GM21367 (cell line): ENCODE results near the gene CCDC102B.
"Not testable (repeated sequence)": the region's sequence is repeated elsewhere in the genome, so short reads cannot be mapped to it uniquely, and the experiment has no call there.

Source experiments
- ATAC-seq: cut with Tn5 transposase; IDR thresholded peaks from one replicate; pipeline ENCODE4 v1.9.1; 2021; ENCODE audit not compliant: unreplicated experiment

CCDC102B gene

DNA sequence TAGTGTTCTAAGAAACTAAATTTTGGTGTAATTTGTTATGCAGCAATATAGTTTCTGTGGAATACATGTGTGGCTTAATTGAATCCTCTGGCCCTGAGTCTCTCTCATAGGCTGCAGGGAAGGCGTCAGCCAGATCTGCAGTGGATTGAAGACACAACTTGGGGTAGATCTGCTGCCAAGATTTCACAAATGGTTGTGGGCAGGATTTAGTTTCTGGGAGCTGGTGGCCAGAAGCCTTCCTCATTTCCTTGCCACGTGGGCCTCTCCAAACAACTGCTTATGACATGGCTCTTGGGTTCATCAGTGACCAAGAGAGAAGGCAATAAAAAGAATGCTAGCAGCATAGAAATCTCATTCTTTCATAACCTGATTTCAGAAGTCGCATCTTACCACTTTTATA is 28.2 kb downstream of the CCDC102B start:
- ATAC-seq: no peak

DNA sequence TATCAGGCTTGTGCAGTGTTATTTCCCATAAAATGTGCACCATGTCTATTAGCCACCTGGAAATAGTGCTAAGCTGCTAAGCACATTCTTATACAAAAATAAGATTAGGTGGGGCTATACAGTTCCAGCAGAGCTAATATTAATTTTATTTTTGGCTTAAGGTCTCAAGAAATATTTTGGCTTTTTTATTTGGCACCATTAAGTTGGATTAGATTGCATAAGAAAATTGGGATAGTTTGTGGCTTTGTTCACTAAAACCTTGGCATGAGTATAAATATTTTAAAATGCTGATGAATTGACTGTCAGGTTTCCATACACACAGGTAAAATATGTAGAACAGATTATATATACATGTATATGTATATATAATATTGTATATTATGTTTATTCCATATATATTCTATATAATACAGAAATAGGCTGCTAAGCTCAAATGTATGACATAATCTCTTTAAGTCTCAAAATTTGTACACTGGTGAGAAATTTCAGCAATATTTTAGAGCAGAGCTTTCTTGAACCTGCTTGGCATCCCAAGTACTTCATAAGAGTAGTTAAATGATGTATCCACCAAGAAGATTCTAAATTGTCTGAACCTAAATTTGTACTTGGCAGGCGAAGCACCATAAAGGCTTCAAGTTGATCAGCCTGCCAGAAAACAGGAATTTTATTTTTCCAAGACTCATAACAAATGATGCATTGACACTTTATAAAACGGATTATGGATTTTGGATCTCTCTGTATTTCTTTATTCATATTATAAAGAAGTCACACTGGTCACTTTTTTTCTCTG is 32.6 kb downstream of the CCDC102B start:
- no peak for ATAC-seq

DNA sequence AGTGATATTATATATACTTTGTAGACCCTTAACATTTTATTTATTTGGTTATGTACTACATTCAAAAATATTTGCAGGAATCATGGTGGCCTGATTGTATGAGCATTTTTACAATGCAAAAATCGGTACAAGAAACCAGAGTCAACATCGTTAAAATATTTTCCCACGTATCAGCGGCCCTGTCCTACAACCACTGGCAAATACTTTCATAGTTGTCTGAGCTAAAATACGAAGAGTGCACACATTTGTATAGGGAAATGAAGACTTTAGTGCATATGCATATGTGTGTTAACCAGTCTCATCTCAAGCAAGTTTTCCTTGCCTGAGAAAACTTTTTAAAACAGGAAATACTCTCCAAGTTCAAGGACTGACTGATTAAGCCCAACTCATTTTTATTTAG is 35.9 kb downstream of the CCDC102B start:
- ATAC-seq: no peak

DNA sequence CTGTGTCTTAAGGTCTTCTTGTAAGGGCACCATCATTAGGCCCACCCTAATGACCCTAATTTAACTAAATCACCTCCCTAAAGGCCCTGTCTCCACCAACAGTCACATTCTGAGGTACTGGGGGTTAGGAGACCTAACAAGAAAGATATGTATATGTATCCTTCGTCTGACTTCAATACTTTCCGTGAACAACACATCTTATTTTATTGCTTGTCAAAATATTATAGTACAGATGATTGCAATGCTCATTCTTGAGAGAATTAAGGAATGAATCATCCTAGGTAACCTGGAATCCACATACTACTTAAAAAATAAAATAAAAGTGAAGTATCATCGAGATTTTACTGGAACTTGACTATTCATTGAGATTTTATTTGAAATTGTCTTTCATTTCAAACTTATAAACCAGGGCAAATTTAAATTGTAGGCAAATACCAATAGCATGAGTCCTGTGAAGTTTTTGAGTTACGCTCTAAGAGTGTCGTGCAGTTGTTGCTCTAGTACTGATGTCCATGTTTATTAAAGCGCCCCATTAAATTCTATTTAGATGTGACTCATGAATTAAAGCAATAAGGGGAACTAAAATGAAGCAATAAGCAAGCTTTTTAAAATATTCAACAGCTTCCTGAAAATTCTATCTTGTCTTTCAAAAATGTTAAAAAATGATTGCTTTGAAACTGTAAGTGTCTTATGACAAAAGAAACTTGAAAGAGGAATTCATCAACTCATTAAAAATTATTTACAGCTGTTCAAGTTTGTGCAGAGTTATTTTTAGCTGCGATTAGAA is 40.0 kb downstream of the CCDC102B start:
- no peak for ATAC-seq

DNA sequence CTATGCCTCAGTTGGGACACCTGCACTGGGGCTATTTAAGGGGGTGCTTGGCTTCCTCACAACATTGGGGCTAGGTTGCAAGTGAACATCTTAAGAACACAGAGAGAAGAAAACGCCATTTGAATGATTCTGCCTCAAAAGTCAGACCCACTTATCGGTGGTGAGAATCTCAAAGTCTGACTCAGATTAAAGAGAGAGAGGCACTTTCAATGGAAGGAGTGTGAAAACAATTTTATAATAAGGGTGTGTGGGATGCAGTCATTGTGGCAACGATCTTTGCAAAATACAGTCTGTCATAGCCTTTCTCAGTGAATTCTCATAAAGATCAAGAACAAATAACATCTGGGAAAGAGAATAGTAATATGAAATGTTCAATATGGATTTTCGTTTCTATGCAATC is 41.8 kb downstream of the CCDC102B start:
- no peak for ATAC-seq

DNA sequence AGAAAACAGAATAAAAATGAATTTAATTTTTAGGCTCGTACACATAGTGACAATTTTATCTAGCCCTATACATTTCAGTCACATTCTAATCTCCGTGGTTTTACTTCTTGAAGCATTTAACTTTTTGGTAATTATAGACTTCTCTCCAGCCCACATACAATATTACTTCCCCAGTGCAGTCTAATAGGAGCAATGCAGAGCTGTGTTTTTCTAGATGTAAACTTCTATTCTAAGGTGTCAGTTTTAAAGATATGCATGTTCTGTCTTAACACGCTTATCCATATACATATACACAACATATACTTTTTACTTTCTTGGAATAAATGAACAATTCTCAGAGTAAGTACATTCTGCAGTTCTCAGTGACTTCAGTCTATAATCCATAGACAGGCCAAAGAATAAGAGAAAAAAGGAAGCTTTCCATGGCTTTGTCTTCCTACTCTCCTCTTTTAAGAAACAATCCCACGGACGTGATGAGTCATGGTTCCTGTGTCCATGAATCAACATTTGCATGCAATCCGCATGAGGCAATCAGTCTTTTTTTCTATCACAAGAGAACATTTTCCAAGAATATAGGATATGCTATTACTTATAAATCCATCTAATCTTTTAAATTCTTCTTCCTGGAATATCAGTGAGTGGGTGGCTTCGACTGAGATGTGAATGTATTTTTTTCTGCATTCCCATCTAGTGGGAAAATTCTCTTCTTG is 42.8 kb downstream of the CCDC102B start:
- no peak for ATAC-seq

DNA sequence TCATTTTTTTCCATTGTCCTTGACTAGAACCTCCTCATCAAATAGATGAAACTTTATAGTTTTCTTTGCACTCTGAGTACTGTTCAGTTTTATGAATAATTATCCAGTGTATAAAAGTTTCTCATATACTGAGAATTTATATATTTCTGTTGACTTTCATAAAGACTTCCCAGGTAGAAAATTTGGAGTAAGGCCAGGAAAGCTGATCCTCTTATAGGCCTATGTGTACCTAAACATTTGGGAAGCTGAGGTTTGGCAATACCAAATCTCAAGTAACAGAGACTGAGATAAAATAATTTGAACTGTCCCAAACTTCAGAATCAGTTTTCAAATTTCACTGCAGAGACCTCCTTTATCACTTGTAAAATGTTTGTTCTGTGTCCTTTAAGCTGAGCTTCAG is 43.4 kb downstream of the CCDC102B start:
- ATAC-seq: no peak

DNA sequence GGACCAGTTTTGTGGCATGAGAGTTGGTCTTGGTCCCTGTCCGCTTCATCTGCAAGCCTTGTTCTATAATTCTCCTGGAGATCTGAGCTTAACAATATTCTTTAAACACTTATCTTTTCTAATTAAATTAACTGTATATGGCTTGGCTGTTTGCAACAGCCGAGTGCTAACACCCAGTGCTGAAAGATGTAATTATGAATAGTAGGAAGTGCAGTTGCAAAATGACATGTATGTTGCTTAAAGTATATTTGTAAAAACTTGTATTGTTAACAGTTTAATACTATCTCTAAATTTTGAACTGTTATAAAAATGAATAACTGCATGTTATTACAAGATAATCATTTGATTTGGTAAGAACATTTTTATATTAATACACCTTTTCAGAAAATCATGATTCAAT is 45.1 kb downstream of the CCDC102B start:
- no peak for ATAC-seq

DNA sequence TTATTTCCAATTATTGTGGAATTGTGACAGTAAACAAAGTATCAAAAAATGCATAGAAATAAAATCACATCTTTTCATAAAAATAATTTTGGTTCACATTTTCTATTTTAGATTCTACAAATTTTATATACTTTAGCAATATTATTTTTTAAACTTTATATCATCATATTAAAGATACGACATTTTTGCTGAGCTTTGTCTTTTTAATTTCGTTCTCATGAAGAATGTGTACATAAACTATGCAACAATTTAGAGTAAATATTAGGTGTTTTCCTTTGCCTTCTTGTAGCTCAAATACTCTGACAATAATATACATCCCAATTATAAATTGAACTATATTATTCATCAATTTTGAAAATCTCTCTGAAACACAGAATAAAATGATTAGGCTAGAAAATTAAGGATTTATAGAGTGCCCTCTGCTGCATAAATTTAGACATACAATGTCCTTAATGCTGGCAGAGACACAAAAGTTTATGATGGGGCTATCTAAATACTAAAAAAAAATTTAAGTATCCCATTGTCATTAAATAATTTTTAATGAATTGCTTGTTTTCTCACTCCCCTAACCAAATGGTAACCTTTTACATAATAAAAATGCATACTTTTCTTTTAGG is 45.7 kb downstream of the CCDC102B start:
- ATAC-seq: no peak

DNA sequence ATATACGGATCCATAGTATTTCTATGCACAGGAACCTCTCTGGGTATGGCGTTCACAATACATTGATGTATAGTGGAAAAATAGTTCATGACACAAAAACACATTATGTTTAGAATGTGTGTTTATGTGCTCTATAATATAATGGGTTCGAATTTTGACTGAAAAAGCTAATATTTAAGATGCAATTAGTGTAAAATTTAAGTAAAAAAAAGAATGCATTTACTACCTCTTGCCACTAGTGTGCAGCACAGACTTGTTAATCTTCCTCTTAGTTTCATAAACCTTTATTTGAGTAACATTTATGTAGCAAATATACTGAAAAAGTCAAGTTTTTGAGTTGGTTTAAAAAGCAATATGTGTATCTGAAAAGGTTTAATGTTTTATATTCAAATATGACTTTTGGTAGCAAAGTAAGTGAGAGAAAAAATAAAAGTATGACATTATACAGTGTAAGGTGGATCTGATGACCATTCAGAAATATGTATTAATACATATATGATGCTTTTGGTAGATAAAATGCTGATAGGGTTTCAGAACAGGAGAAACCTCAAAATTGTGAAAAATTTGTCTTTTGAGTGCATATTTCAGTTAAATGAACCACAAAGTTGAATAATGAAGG is 49.4 kb downstream of the CCDC102B start:
- no peak for ATAC-seq

DNA sequence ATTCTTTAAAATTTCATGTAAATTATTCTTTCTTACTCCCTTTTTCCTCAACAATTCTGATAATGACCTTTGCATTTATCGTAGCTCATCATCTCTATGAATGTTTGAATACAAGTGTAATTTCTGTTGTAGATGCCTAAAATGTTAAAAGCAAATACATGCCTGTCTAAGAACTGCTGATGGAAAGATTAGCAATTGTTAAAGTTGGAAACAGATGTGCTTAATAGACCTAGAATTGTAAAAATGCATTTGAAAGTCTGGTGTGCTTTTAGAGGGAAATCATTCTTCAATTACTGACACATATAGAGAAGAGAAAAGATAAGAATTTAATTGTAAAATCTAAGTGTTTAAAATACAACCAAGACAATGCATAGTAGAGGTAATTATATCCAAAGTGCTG is 50.4 kb downstream of the CCDC102B start:
- ATAC-seq: no peak

DNA sequence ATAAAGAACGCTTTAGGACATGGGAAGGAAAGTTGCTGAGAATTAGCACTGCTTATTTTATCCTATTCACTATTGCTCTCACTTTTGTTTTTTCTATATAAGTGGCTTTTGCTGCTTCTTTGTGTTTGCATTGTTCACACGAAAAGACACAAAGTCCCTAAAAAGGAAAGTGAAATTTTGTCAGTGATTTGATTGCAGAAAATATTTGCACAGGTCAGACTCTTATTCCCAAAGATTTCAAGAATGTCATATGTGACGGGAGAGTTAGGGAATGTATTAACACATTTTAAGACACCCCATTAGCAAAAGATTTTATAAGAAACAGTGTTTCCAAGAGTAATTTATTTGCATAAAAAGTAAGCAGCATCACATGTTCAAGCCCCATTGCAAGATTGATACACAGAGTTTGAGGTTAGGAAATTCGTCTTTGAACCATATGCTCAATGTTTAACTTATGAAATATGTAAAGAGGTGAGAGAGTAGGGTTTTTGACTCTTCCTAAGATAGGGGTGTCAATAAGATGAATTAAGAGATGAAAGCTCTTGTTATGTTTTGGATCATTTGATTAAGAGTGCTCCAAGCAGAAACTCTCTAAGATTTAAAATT is 57.0 kb downstream of the CCDC102B start:
- ATAC-seq: no peak

DNA sequence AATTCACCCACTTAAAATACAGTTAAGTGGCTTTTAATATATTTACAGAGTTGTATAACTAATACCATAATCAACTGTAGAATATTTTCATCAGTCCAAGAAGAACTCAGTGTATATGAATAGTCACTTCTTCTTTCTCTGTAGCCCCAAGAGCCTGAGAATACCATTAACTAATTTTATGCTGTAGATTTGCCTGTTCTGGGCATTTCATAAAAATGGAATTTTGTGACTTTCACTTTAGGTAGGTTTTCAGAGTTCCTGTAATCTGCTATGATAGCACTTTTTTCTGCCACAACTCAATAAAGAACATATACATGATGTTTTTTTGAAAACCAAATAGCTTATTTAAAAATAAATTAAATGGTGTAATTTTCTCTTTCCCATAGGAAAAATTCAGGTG is 57.6 kb downstream of the CCDC102B start:
- no peak for ATAC-seq

DNA sequence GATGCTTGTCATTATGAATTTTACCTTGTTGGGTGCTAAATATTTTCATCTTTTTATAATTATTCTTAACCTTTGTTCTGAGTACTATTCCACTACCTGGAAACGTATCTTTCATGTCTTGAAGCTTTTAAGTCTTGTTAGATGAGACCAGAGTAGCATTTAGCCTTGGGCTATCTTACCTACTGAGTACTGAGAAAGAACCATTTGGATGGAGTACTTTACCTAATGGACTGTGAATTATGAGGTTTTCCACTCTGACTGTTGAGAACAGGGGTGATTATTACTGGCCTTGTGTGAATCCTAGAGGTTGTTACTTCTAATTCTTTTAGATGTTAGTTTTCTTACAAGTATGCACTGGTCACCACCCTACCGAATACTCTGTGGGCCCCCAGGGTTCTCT is 63.5 kb downstream of the CCDC102B start:
- ATAC-seq: no peak

DNA sequence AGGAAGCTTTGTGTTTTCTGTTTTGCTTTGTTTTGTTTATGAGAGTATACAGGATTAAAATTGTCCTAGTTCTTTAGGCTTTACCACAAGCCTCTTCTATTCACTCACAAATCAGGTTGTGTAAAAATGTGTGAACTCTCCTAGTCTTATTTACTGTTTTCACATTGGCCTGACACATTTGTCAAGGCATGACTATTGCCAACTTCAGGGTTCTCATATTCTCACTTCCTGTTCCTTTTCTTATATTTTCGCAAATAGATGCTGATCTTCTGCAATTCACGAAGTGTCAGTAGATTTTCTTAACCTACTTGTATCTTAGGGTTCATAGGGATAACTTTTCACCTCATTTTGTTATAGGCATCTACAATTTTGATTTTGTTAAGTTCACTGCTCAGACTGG is 67.1 kb downstream of the CCDC102B start:
- ATAC-seq: no peak

DNA sequence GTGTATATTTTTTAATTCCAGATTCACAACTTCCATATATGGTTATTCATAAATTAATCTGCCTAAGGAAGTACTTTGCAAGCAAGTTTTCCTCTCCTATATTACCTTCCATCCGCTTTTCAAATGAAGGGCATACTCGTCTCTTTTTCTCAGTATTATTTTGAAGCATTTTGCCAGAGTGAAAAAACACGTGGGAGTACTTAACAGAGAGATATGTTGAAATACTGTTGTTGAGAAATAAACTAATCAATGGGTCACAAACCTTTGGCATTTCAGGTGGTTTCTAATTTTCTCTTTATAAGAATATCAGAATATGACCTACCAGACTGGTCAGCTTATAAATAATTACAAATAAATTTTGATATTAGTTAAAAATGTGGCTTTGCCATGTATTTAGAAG is 67.6 kb downstream of the CCDC102B start:
- no peak for ATAC-seq

DNA sequence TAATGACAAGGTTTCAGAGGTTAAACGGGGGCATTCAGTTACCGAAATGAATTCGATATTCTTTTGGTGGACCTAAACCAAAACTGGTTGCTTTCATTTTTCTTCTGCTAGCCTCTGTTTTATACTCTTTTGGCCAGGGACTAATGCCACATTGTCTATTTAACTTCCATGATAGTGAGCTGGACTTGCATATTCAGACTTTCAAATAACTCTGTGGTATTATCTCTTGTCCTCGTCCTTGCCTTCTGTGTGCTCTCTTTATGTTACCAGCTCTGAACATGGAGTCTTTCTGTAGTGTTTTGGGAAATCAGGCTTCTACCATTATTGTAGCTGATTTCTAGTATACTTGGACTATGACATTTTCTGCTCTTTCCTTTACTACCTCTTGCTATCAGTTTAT is 75.1 kb downstream of the CCDC102B start:
- ATAC-seq: no peak

DNA sequence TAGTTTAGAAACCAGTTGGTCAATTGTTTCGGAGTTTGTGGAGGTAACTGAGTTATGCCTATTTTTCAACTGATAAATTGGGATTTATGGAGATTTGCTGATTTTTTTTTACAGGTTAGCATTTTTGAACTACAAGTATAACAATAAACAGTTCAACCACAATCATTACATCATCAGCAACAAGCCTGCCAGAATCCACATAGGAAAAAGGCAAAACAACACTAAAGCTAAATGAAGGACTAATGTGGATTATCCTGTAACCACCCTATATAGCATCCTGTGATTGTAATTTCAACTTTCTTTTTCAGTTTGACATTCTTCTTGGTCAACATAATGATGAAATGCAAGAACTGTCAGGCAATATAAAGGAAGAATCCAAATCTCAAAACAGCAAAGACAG is 76.5 kb downstream of the CCDC102B start:
- ATAC-seq: no peak

DNA sequence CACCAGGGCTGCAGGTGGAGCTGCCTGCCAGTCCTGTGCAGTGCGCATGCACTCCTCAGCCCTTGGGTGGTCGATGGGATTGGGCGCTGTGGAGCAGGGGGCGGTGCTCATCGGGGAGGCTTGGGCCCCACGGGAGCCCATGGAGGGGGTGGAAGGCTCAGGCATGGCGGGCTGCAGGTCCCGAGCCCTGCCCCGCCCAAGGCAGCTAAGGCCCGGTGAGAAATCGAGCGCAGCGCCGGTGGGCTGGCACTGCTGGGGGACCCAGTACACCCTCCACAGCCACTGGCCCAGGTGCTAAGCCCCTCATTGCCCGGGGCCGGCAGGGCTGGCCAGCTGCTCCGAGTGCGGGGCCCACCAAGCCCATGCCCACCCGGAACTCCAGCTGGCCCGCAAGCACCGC is 82.1 kb downstream of the CCDC102B start:
- not testable (repeated sequence) for ATAC-seq

DNA sequence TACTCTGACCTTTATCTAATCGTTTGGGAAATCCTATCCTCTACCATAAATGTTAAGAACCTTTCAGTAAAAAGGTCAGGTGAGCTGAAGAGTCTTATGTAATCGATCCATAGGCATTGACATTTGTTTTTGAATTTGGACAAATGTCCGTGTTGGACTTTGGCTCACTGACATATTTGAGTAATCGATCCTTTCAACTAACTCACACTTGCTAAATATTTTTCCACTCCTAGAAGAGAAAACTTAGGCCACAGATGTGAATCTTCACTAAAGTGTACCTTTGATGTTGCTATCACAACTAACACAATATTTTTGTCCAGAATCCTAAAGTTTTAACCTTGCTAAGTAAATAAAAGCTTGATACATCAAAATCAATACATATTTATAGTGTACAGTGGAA is 89.5 kb downstream of the CCDC102B start:
- ATAC-seq: no peak

DNA sequence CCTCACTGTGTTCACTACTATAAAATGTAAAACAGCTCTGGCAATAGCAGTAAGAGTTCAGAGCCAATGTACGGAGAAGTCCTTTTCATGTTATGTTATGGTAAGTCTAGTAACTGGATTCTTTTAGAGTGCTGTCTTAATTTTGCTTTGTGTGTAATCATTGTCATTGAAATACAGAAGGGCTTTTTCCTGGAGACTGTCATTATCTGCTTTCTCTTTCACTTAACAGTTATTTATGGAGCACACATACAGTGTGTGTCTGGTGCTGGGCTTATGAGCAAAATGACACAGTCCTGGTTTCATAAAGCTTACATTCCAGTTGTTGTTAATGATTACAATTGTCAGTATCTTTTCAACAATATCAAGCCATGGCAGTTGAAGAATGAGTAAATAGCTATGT is 95.5 kb downstream of the CCDC102B start:
- no peak for ATAC-seq
